B cell (primary cell): Measurements from ENCODE around the gene RAB26. TPM values are rescaled to one million over a fixed set of nuclear protein-coding genes. Genes with fewer than 3 reads are reported as not detected.
A peak's percentile ranks its signal among the peaks of the same experiment; 100 is the strongest.

Experiments
- ATAC-seq: fragments of 200-7000 bp; cut with Tn5 transposase; one replicate; pipeline ENCODE4 v1.10.0; 2021; ENCODE audit warnings: low read depth, mild to moderate bottlenecking, moderate number of reproducible peaks, moderate library complexity
- CTCF ChIA-PET: fragments of 350-600 bp; sonication (Branson Sonifier 250); formaldehyde crosslinking; loops from one replicate; lab custom pipeline; 2021; ENCODE audit warnings: antibody characterized with exemption, inconsistent platforms; lab: Charles Lee
- POLR2A ChIA-PET: fragments of 350-600 bp; sonication (Branson Sonifier 250); formaldehyde crosslinking; loops from one replicate; lab custom pipeline; 2021; ENCODE audit warnings: antibody characterized with exemption; lab: Charles Lee
- DNase-seq: peaks from one replicate; pipeline ENCODE4 v3.0.0; 2013
- H2AFZ ChIP-seq: 2 replicates; pipeline ENCODE4 v1.6.1; 2012; ENCODE audit warnings: mild to moderate bottlenecking, low read depth, low read length; ENCODE audit not compliant: insufficient read depth, poor library complexity, severe bottlenecking
- H3K27ac ChIP-seq, 2 donors: 1 replicate in 1 of 2; 2 replicates in 1 of 2; pipeline ENCODE4 v1.5.1; 2012 to 2013; ENCODE audit warnings: low read length in 2 of 2, mild to moderate bottlenecking in 2 of 2, moderate library complexity in 1 of 2
- H3K27me3 ChIP-seq, 4 experiments: fragments of 200-600 bp in 1 of 4; sonication (generic) in 1 of 4; replicated peaks in 1 of 4; 1 replicate in 2 of 4; 2 replicates in 2 of 4; pipeline versions ENCODE4 v1.6.1 to v1.7.0; 2013 to 2016; ENCODE audit warnings: low read length in 3 of 4, mild to moderate bottlenecking in 2 of 4, mixed read lengths in 1 of 4, moderate library complexity in 1 of 4; ENCODE audit not compliant: insufficient read depth in 4 of 4, control insufficient read depth in 3 of 4; ENCODE audit errors: control extremely low read depth in 1 of 4
- H3K36me3 ChIP-seq, 2 experiments: replicated peaks in 1 of 2; 1 replicate in 1 of 2; 2 replicates in 1 of 2; pipeline versions ENCODE4 v1.6.1 to v1.7.1; 2013; ENCODE audit warnings: low read length in 1 of 2; ENCODE audit not compliant: insufficient read depth in 2 of 2, control insufficient read depth in 1 of 2; ENCODE audit errors: control extremely low read depth in 1 of 2, extremely low read depth in 1 of 2
- H3K4me1 ChIP-seq, 2 donors: fragments of 200-600 bp in 1 of 2; sonication (generic) in 1 of 2; 1 replicate in 1 of 2; 2 replicates in 1 of 2; pipeline versions ENCODE4 v1.5.1 to v1.6.1; 2013 to 2017; ENCODE audit warnings: low read length in 2 of 2; ENCODE audit not compliant: control insufficient read depth in 2 of 2, insufficient read depth in 2 of 2
- H3K4me2 ChIP-seq: replicated peaks from 2 replicates; pipeline ENCODE3; 2012; ENCODE audit warnings: mild to moderate bottlenecking, low read depth, low read length; ENCODE audit not compliant: poor library complexity, severe bottlenecking
- H3K4me3 ChIP-seq, 5 experiments: fragments of 200-600 bp in 1 of 5; sonication (generic) in 1 of 5; 1 replicate in 3 of 5; 2 replicates in 2 of 5; pipeline versions ENCODE4 v1.5.1 to v1.7.0; 2011 to 2016; ENCODE audit warnings: low read length in 4 of 5, mild to moderate bottlenecking in 4 of 5, low read depth in 2 of 5, control low read depth in 1 of 5, moderate library complexity in 1 of 5; ENCODE audit not compliant: insufficient read depth in 1 of 5; ENCODE audit errors: control extremely low read depth in 1 of 5, extremely low read depth in 1 of 5
- H3K79me2 ChIP-seq: fragments of 200-600 bp; sonication (generic); one replicate; pipeline ENCODE4 v1.6.0; 2016; ENCODE audit warnings: low read length; ENCODE audit not compliant: control insufficient read depth, insufficient read depth
- H3K9ac ChIP-seq: fragments of 200-600 bp; sonication (generic); 2 replicates; pipeline ENCODE4 v1.6.1; 2017; ENCODE audit warnings: mild to moderate bottlenecking, low read length, moderate library complexity
- H3K9me3 ChIP-seq, 3 donors: one replicate each; pipeline versions ENCODE4 v1.6.1 to v1.7.1; 2013; ENCODE audit warnings: low read length in 2 of 3; ENCODE audit not compliant: control insufficient read depth in 2 of 3, insufficient read depth in 1 of 3; ENCODE audit errors: control extremely low read depth in 1 of 3
- H4K20me1 ChIP-seq: 2 replicates; pipeline ENCODE4 v1.6.0; 2012; ENCODE audit warnings: mild to moderate bottlenecking, low read length; ENCODE audit not compliant: insufficient read depth, control insufficient read depth, poor library complexity, severe bottlenecking
- H3K27ac Mint-ChIP-seq: one replicate; pipeline ENCODE4 v1.8.0; 2021; ENCODE audit warnings: mixed read lengths
- H3K27me3 Mint-ChIP-seq: one replicate; pipeline ENCODE4 v1.8.0; 2021; ENCODE audit warnings: mixed read lengths
- H3K4me1 Mint-ChIP-seq: one replicate; pipeline ENCODE4 v1.8.0; 2021; ENCODE audit warnings: mixed read lengths
- H3K4me3 Mint-ChIP-seq: one replicate; pipeline ENCODE4 v1.8.0; 2021; ENCODE audit warnings: mixed read lengths
- H3K9me3 Mint-ChIP-seq: one replicate; pipeline ENCODE4 v1.8.0; 2022; ENCODE audit warnings: mixed read lengths; ENCODE audit not compliant: insufficient read depth
- EZH2 ChIP-seq: IDR thresholded peaks from 2 replicates; pipeline ENCODE4 v1.6.1; 2012; ENCODE audit warnings: borderline replicate concordance, low read depth, mild to moderate bottlenecking, moderate library complexity, low read length; ENCODE audit not compliant: insufficient read depth, poor library complexity, severe bottlenecking
- WGBS: methylation state at CpG from one replicate; pipeline ENCODE4 v1.1.5; 2013; ENCODE audit warnings: missing lambda C conversion rate; ENCODE audit not compliant: insufficient coverage; 5-methylcytosine and 5-hydroxymethylcytosine counted together
- intact Hi-C: fragments of 100-400 bp; cut with micrococcal nuclease; formaldehyde crosslinking; loops from one replicate; pipeline ENCODE4 v1.10.0; 2022
- polyA plus RNA-seq: library from polyadenylated mRNA; depleted of rRNA; stranded (reverse); fragments of >200 nt; gene quantifications from 2 replicates; pipeline ENCODE4 v1.2.3, GENCODE V29; 2012
- total RNA-seq, 2 donors: library from RNA; stranded (reverse); fragments of 120-200 nt in 1 of 2; gene quantifications; 1 replicate in 1 of 2; 2 replicates in 1 of 2; pipeline versions ENCODE4 v1.2.3 to v1.2.4, GENCODE V29; 2013 to 2022
- TF ChIP-seq, protein P1 (sequence below): fragments of 200-600 bp; IDR thresholded peaks from one replicate; pipeline ENCODE4 v1.8.0; 2022; ENCODE audit warnings: antibody characterized with exemption, mild to moderate bottlenecking

Gene RAB26
- total and polyA plus RNA-seq, 2 donors (not counting 1 experiment from before 2014, with no cell fraction given), result 0.62 to 1.2 TPM

DNA sequence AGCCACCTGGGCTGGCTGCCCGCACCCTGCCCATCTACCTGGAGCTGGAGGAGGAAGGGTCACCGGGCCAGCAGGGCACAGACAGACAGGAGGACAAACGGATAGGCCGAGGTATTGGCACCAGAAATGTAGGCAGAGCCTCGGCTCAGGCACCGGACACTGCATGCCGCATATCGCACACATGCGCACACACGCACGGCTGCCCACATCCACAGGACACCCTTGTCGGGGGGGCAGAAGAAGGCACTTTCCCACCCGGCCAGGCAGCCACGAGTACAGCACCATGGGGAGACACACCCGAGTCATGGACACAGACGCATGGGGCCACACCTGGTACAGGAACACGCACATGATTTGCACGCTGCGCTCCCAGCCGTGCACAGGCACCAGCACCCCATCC, 33.5 kb downstream of the RAB26 start:
- no peak overlapping the region for H3K27ac Mint-ChIP-seq
- no peak overlapping the region for H3K9ac ChIP-seq
- H4K20me1 ChIP-seq, result no peaks in the 10 kb centered on the region
- no peak overlapping the region for H2AFZ ChIP-seq
- TF ChIP-seq EZH2, result no peak
- TF ChIP-seq, protein P1, sequence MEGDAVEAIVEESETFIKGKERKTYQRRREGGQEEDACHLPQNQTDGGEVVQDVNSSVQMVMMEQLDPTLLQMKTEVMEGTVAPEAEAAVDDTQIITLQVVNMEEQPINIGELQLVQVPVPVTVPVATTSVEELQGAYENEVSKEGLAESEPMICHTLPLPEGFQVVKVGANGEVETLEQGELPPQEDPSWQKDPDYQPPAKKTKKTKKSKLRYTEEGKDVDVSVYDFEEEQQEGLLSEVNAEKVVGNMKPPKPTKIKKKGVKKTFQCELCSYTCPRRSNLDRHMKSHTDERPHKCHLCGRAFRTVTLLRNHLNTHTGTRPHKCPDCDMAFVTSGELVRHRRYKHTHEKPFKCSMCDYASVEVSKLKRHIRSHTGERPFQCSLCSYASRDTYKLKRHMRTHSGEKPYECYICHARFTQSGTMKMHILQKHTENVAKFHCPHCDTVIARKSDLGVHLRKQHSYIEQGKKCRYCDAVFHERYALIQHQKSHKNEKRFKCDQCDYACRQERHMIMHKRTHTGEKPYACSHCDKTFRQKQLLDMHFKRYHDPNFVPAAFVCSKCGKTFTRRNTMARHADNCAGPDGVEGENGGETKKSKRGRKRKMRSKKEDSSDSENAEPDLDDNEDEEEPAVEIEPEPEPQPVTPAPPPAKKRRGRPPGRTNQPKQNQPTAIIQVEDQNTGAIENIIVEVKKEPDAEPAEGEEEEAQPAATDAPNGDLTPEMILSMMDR, result no peak
- no peaks in the 10 kb centered on the region for H3K27me3 Mint-ChIP-seq
- no peaks in the 10 kb centered on the region for H3K79me2 ChIP-seq
- no peaks in the 10 kb centered on the region for H3K9me3 ChIP-seq
- no peak overlapping the region for H3K4me3 Mint-ChIP-seq
- ATAC-seq, result no peak
- H3K36me3 ChIP-seq, result peaks cover 0 to 1% of the 10 kb centered on the region in 2 experiments
- H3K4me2 ChIP-seq, result no peak overlapping the region
- H3K4me3 ChIP-seq, result no peak overlapping the region
- ChIA-PET POLR2A (no interaction called here), CTCF (no interaction called here)
- no peaks in the 10 kb centered on the region for H3K4me1 ChIP-seq
- H3K4me1 Mint-ChIP-seq, result peaks cover 7% of the 10 kb centered on the region
- 95% methylated on average over 20 of the region's 20 CpGs for WGBS
- intact Hi-C loops, result no loop called here
- H3K9me3 Mint-ChIP-seq, result no peaks in the 10 kb centered on the region
- DNase-seq, result no peak
- no peaks in the 10 kb centered on the region for H3K27me3 ChIP-seq
- H3K27ac ChIP-seq, result no peak overlapping the region

DNA sequence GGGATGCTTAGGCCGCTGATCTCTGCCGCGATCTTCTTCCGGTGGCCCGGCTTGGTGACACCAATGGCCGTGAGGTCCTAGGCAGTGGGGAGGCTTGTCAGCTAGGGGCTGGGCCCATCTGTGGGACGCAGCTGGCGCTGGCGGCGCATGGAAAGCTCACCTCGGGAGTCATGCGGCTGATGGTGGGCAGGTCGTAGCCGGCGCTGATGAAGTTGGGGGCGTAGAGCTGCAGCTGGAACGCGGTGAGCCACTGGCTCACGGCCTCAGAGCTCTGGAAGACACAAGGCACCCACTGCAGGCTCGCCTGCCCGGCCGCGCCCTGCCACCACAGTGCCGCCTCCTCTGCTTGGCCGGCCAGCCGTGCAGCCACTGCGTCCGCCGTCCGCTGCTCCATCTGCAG, 35.2 kb downstream of the RAB26 start:
- no peaks in the 10 kb centered on the region for H3K79me2 ChIP-seq
- ChIA-PET CTCF (no interaction called here), POLR2A (no interaction called here)
- no peak overlapping the region for H2AFZ ChIP-seq
- H3K4me3 ChIP-seq, result no peak overlapping the region
- ATAC-seq, result peak; percentile 14
- H3K27me3 ChIP-seq, result no peaks in the 10 kb centered on the region
- no peaks in the 10 kb centered on the region for H3K9me3 ChIP-seq
- H3K4me1 Mint-ChIP-seq, result peaks cover 7% of the 10 kb centered on the region
- intact Hi-C loops, result no loop called here
- no peaks in the 10 kb centered on the region for H3K4me1 ChIP-seq
- no peaks in the 10 kb centered on the region for H3K9me3 Mint-ChIP-seq
- peak overlapping the region; percentile 28 for H3K4me2 ChIP-seq
- H3K4me3 Mint-ChIP-seq, result peak overlapping the region; percentile 34
- H3K27ac Mint-ChIP-seq, result no peak overlapping the region
- H3K36me3 ChIP-seq, result no peaks in the 10 kb centered on the region
- 71% methylated on average over 29 of the region's 30 CpGs for WGBS
- no peaks in the 10 kb centered on the region for H4K20me1 ChIP-seq
- H3K9ac ChIP-seq, result no peak overlapping the region
- DNase-seq, result no peak
- no peaks in the 10 kb centered on the region for H3K27me3 Mint-ChIP-seq
- no peak overlapping the region for H3K27ac ChIP-seq
- TF ChIP-seq, protein P1, result no peak
- TF ChIP-seq EZH2, result no peak
